ENCODE data around the gene YDJC. TPM values are rescaled to one million over a fixed set of nuclear protein-coding genes. Genes with fewer than 3 reads are reported as not detected.
A peak's percentile ranks its signal among the peaks of the same experiment; 100 is the strongest.

The YDJC gene
- total RNA-seq, 4 donors from 2014 or later = 44.5 to 72.7 (median 54.6) TPM

DNA sequence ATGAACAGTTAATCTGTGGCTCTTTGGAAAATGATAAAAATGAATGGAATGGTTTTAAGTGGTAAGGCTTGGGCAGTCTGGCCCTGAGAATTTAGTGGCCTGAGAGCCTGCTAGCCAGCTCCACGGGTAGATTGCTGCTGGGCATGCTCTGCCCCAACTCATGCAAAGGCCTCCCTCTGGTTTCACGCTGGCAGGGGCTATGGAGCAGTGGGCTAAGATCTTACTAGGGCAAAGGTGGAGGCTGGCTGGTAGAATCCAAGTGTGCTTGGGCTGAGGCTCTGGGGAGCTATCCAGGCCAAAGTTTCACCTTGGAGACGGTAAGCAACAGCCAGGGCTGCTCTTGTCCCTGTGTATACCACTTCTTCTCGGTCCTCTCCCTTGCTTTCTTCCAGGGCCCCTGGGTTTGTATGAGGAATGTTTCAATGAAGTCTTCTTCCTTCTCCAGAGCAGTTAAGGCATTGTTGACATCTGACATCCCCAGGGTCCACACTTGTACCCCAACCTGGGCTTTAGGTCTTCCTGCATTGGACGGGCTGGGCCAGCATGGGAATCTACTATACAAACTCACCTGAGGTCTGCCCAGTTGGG is 34.9 kb downstream of the YDJC start:
- Histone ChIP-seq H3K36me3 (peaks cover 0 to 22% of the 10 kb centered on the region in 2 donors), H3K4me3 (replicated peaks in 1 of 3) (no peak overlapping the region), H3K27ac (no peak overlapping the region), H3K9me3 (no peaks in the 10 kb centered on the region), H3K4me1 (peaks cover 12 to 24% of the 10 kb centered on the region in 2 donors), H3K27me3 (no peaks in the 10 kb centered on the region)
- 83 to 88% methylated on average over 5 of the region's 5 CpGs for WGBS, 2 donors
- no peak for TF ChIP-seq POLR2A (IDR thresholded peaks at IDR 0.05)
- TF ChIP-seq, protein P1, sequence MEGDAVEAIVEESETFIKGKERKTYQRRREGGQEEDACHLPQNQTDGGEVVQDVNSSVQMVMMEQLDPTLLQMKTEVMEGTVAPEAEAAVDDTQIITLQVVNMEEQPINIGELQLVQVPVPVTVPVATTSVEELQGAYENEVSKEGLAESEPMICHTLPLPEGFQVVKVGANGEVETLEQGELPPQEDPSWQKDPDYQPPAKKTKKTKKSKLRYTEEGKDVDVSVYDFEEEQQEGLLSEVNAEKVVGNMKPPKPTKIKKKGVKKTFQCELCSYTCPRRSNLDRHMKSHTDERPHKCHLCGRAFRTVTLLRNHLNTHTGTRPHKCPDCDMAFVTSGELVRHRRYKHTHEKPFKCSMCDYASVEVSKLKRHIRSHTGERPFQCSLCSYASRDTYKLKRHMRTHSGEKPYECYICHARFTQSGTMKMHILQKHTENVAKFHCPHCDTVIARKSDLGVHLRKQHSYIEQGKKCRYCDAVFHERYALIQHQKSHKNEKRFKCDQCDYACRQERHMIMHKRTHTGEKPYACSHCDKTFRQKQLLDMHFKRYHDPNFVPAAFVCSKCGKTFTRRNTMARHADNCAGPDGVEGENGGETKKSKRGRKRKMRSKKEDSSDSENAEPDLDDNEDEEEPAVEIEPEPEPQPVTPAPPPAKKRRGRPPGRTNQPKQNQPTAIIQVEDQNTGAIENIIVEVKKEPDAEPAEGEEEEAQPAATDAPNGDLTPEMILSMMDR (IDR thresholded peaks at IDR 0.05) = no peak
- DNase-seq = no peak
- intact Hi-C loops (cut with DNase I) = no loop called here

- Histone ChIP-seq H3K9me3 (no peaks in the 10 kb centered on the region), H3K4me3 (replicated peaks in 1 of 3) (no peak overlapping the region), H3K36me3 (peaks cover 0 to 22% of the 10 kb centered on the region in 2 donors), H3K27me3 (no peaks in the 10 kb centered on the region), H3K4me1 (peaks cover 12 to 19% of the 10 kb centered on the region in 2 donors), H3K27ac (no peak overlapping the region)
- TF ChIP-seq POLR2A (IDR thresholded peaks at IDR 0.05) = no peak
- TF ChIP-seq, protein P1 (IDR thresholded peaks at IDR 0.05) = no peak
- intact Hi-C loops (cut with DNase I) = no loop called here
- 83 to 88% methylated on average over 11 of the region's 11 CpGs for WGBS, 2 donors
- no peak for DNase-seq
These were observed 36.2 kb downstream of the YDJC start for GRCh38 chr22:21593406-21594232.

- TF ChIP-seq POLR2A (IDR thresholded peaks at IDR 0.05) = no peak
- TF ChIP-seq, protein P1 (IDR thresholded peaks at IDR 0.05) = no peak
- Histone ChIP-seq H3K4me3 (replicated peaks in 1 of 3) (no peak overlapping the region), H3K4me1 (peaks cover 12 to 19% of the 10 kb centered on the region in 2 donors), H3K27me3 (no peaks in the 10 kb centered on the region), H3K9me3 (no peaks in the 10 kb centered on the region), H3K36me3 (peaks cover 0 to 22% of the 10 kb centered on the region in 2 donors), H3K27ac (no peak overlapping the region)
- DNase-seq = no peak
- WGBS, 2 donors = 90 to 92% methylated on average over 3 of the region's 3 CpGs
- intact Hi-C loops (cut with DNase I) = no loop called here
These were observed 37.4 kb downstream of the YDJC start for GRCh38 chr22:21592422-21592821.

- no peak overlapping the region for H3K4me3 ChIP-seq (replicated peaks in 1 of 3)
- intact Hi-C loops (cut with DNase I) = no loop called here
- H3K4me1 ChIP-seq = peaks cover 12 to 19% of the 10 kb centered on the region in 2 donors
- no peaks in the 10 kb centered on the region for H3K9me3 ChIP-seq
- peak; percentile 73 to 78 for DNase-seq
- no peak for TF ChIP-seq POLR2A (IDR thresholded peaks at IDR 0.05)
- TF ChIP-seq, protein P1 (IDR thresholded peaks at IDR 0.05) = no peak
- H3K27me3 ChIP-seq = no peaks in the 10 kb centered on the region
- WGBS, 2 donors = 46 to 54% methylated on average over 9 of the region's 9 CpGs
- peaks cover 0 to 22% of the 10 kb centered on the region in 2 donors for H3K36me3 ChIP-seq
- H3K27ac ChIP-seq = no peak overlapping the region
These were observed 38.1 kb downstream of the YDJC start for GRCh38 chr22:21591695-21592094.

Data from thyroid gland (tissue), 4 donors.